Measurements from ENCODE around the gene SDK1. TPM values are rescaled to one million over a fixed set of nuclear protein-coding genes. Genes with fewer than 3 reads are reported as not detected.

Gene SDK1
- total and polyA plus RNA-seq, 8 donors = 1.6 to 11.2 (median 6.6) TPM

- intact Hi-C loops (cut with DNase I; ENCODE audit: low total_unique reads) = no loop called here
- 83 to 91% (median 88%) methylated on average over 4 of the region's 4 CpGs for whole genome bisulfite sequencing, 5 donors
- Histone ChIP-seq H3K4me3 (no peak overlapping the region), H3K36me3 (peaks cover 0 to 10% (median 0%) of the 10 kb centered on the region in 4 donors), H3K27me3 (no peaks in the 10 kb centered on the region), H3K4me1 (no peaks in the 10 kb centered on the region), H3K27ac (no peak overlapping the region), H3K9me3 (no peaks in the 10 kb centered on the region)
- DNase-seq = no peak
- TF ChIP-seq EP300 (IDR thresholded peaks at IDR 0.05) (no peak), CTCF (IDR thresholded peaks at IDR 0.05) (no peak), POLR2AphosphoS5 (IDR thresholded peaks at IDR 0.05) (no peak), POLR2A (IDR thresholded peaks at IDR 0.05) (no peak)
Measured at GRCh38 chr7:3643091-3643490, 342.0 kb downstream of the SDK1 start.

- H3K27ac ChIP-seq = no peak overlapping the region
- TF ChIP-seq EP300 (IDR thresholded peaks at IDR 0.05) (no peak), POLR2AphosphoS5 (IDR thresholded peaks at IDR 0.05) (no peak), CTCF (IDR thresholded peaks at IDR 0.05) (no peak), POLR2A (IDR thresholded peaks at IDR 0.05) (no peak)
- intact Hi-C loops (cut with DNase I; ENCODE audit: low total_unique reads) = no loop called here
- H3K4me3 ChIP-seq = no peak overlapping the region
- DNase-seq = no peak
- H3K36me3 ChIP-seq = no peaks in the 10 kb centered on the region
- H3K9me3 ChIP-seq = no peaks in the 10 kb centered on the region
- H3K4me1 ChIP-seq = no peaks in the 10 kb centered on the region
- 93 to 99% (median 98%) methylated on average over 2 of the region's 2 CpGs for WGBS, 5 donors
- no peaks in the 10 kb centered on the region for H3K27me3 ChIP-seq
Measured at GRCh38 chr7:3648276-3648675, 347.2 kb downstream of the SDK1 start.

- intact Hi-C loops (cut with DNase I; ENCODE audit: low total_unique reads) = no loop called here
- no peak for DNase-seq
- Histone ChIP-seq H3K4me3 (no peak overlapping the region), H3K36me3 (no peaks in the 10 kb centered on the region), H3K27ac (no peak overlapping the region), H3K9me3 (no peaks in the 10 kb centered on the region), H3K27me3 (no peaks in the 10 kb centered on the region), H3K4me1 (no peaks in the 10 kb centered on the region)
- WGBS, 5 donors = 75 to 87% (median 85%) methylated on average over 2 of the region's 2 CpGs
- no peak for TF ChIP-seq POLR2AphosphoS5 (IDR thresholded peaks at IDR 0.05)
- no peak for TF ChIP-seq POLR2A (IDR thresholded peaks at IDR 0.05)
- TF ChIP-seq EP300 (IDR thresholded peaks at IDR 0.05) = no peak
- no peak for TF ChIP-seq CTCF (IDR thresholded peaks at IDR 0.05)
Measured at GRCh38 chr7:3649250-3649649, 348.2 kb downstream of the SDK1 start.

GRCh38 chr7:3649678-3650440 lies 348.8 kb downstream of the SDK1 start:
- WGBS, 5 donors = 88 to 93% (median 89%) methylated on average over 10 of the region's 10 CpGs

More at GRCh38 chr7:3649678-3650440, 348.8 kb downstream of the SDK1 start:
- no peak for DNase-seq
- H3K27ac ChIP-seq = no peak overlapping the region
- no peak for TF ChIP-seq POLR2AphosphoS5 (IDR thresholded peaks at IDR 0.05)
- TF ChIP-seq EP300 (IDR thresholded peaks at IDR 0.05) = no peak
- no peak for TF ChIP-seq POLR2A (IDR thresholded peaks at IDR 0.05)
- no peak for TF ChIP-seq CTCF (IDR thresholded peaks at IDR 0.05)
- H3K4me3 ChIP-seq = no peak overlapping the region
- no peaks in the 10 kb centered on the region for H3K9me3 ChIP-seq
- H3K4me1 ChIP-seq = no peaks in the 10 kb centered on the region
- H3K27me3 ChIP-seq = no peaks in the 10 kb centered on the region
- intact Hi-C loops (cut with DNase I; ENCODE audit: low total_unique reads) = no loop called here
- H3K36me3 ChIP-seq = no peaks in the 10 kb centered on the region
